GM12878 (cell line): Measurements from ENCODE around the gene EMSY. TPM values are rescaled to one million over a fixed set of nuclear protein-coding genes. Genes with fewer than 3 reads are reported as not detected.

Source experiments
- ATAC-seq: fragments of 200-7000 bp; cut with Tn5 transposase; 3 replicates; pipeline ENCODE4 v1.9.1; 2020; ENCODE audit warnings: mild to moderate bottlenecking, moderate library complexity
- BruUV-seq: library from RNA; stranded (reverse); fragments of 400-500 nt; replicated peaks from 2 replicates; lab custom pipeline; 2021; lab: Mats Ljungman, UMichigan
- CTCF ChIA-PET: fragments of 300-600 bp; sonication (Branson Sonifier 250); formaldehyde crosslinking; extraction: SDS; loops from one replicate; lab custom pipeline; 2021; ENCODE audit warnings: inconsistent platforms; lab: Yijun Ruan, JAX
- POLR2A ChIA-PET: fragments of 350-600 bp; formaldehyde crosslinking; extraction: SDS; loops from one replicate; lab custom pipeline; 2021; ENCODE audit warnings: inconsistent platforms; lab: Charles Lee
- RAD21 ChIA-PET: fragments of 300-600 bp; sonication (Branson Sonifier 250); formaldehyde crosslinking; loops from one replicate; lab custom pipeline; 2023; ENCODE audit warnings: antibody characterized with exemption; ENCODE audit not compliant: unreplicated experiment; lab: Charles Lee
- SMC1A ChIA-PET: fragments of 300-600 bp; sonication (Branson Sonifier 250); formaldehyde crosslinking; loops from one replicate; lab custom pipeline; 2023; ENCODE audit not compliant: unreplicated experiment, uncharacterized antibody; lab: Charles Lee
- DNase-seq: peaks from one replicate; pipeline ENCODE4 v3.0.0-alpha.2; 2011; ENCODE audit warnings: low read depth, low spot score
- FAIRE-seq: peaks from 3 replicates; lab custom pipeline; 2011; peaks lifted over from hg19 to GRCh38; lab: Jason Lieb, UNC
- H2AFZ ChIP-seq: 2 replicates; pipeline ENCODE4 v1.6.0; 2011; ENCODE audit warnings: low read depth, low read length, control low read depth; ENCODE audit not compliant: control insufficient read depth
- H3K27ac ChIP-seq: 2 replicates; pipeline ENCODE4 v1.5.1; 2011; ENCODE audit warnings: control low read depth; ENCODE audit not compliant: control insufficient read depth, insufficient read depth
- H3K27me3 ChIP-seq, 2 experiments: replicated peaks in 1 of 2; 2 replicates each; pipeline versions ENCODE4 v1.6.0 to v1.6.1; 2011; ENCODE audit warnings: low read length in 1 of 2; ENCODE audit not compliant: control insufficient read depth in 2 of 2, insufficient read depth in 2 of 2
- H3K36me3 ChIP-seq, 2 experiments: 2 replicates each; pipeline ENCODE4 v1.5.1; 2011; ENCODE audit warnings: low read length in 1 of 2; ENCODE audit not compliant: control insufficient read depth in 2 of 2, insufficient read depth in 2 of 2
- H3K4me1 ChIP-seq: 2 replicates; pipeline ENCODE4 v1.6.1; 2011; ENCODE audit warnings: mild to moderate bottlenecking, low read length, moderate library complexity, mixed read lengths; ENCODE audit not compliant: control insufficient read depth, insufficient read depth
- H3K4me2 ChIP-seq: 2 replicates; pipeline ENCODE4 v1.6.0; 2011; ENCODE audit warnings: control low read depth; ENCODE audit not compliant: control insufficient read depth, insufficient read depth
- H3K4me3 ChIP-seq: fragments of 200-600 bp; sonication (generic); 2 replicates; pipeline ENCODE4 v1.5.1; 2016
- H3K79me2 ChIP-seq: 2 replicates; pipeline ENCODE4 v1.6.0; 2011; ENCODE audit warnings: low read length; ENCODE audit not compliant: control insufficient read depth, insufficient read depth
- H3K9ac ChIP-seq: 2 replicates; pipeline ENCODE4 v1.8.0; 2011; ENCODE audit warnings: low read length, control low read depth, mixed read lengths; ENCODE audit not compliant: control insufficient read depth, insufficient read depth
- H3K9me3 ChIP-seq: replicated peaks from 3 replicates; pipeline ENCODE4 v1.5.1; 2011; ENCODE audit warnings: mild to moderate bottlenecking, low read length; ENCODE audit not compliant: control insufficient read depth, insufficient read depth
- H4K20me1 ChIP-seq: 2 replicates; pipeline ENCODE4 v1.6.0; 2011; ENCODE audit not compliant: control insufficient read depth, insufficient read depth
- CBFB ChIP-seq: IDR thresholded peaks from 2 replicates; pipeline ENCODE4 v1.6.1; 2016; ENCODE audit warnings: antibody characterized with exemption, low read depth
- CREM ChIP-seq: IDR thresholded peaks from 2 replicates; pipeline ENCODE4 v1.6.1; 2014; ENCODE audit warnings: antibody characterized with exemption, low read depth
- CTCF ChIP-seq, 3 experiments: IDR thresholded peaks in 2 of 3; conservative IDR thresholded peaks in 1 of 3; 2 replicates each; pipeline ENCODE4 v1.5.1; 2011; ENCODE audit warnings: low read depth in 3 of 3, low read length in 3 of 3, mild to moderate bottlenecking in 3 of 3, control low read depth in 2 of 3, moderate library complexity in 2 of 3, inconsistent platforms in 1 of 3, mixed read lengths in 1 of 3; ENCODE audit not compliant: control insufficient read depth in 2 of 3, insufficient read depth in 1 of 3; ENCODE audit errors: extremely low read depth in 1 of 3
- ETV6 ChIP-seq, 2 experiments: fragments of 450-650 bp in 1 of 2; IDR thresholded peaks in 1 of 2; conservative IDR thresholded peaks in 1 of 2; 2 replicates each; pipeline ENCODE4 v1.6.1; 2014; ENCODE audit warnings: antibody characterized with exemption in 1 of 2, borderline replicate concordance in 1 of 2, low read depth in 1 of 2, mild to moderate bottlenecking in 1 of 2, moderate library complexity in 1 of 2
- PRDM15 ChIP-seq: fragments of 450-650 bp; formaldehyde crosslinking; IDR thresholded peaks from 2 replicates; pipeline ENCODE4 v1.4.0; 2020; ENCODE audit warnings: mild to moderate bottlenecking, moderate library complexity
- RAD21 ChIP-seq: IDR thresholded peaks from 2 replicates; pipeline ENCODE4 v1.6.1; 2011; ENCODE audit warnings: mild to moderate bottlenecking, low read depth, low read length, moderate library complexity; ENCODE audit not compliant: insufficient read depth
- RAD51 ChIP-seq: fragments of 450-650 bp; IDR thresholded peaks from 2 replicates; pipeline ENCODE4 v1.6.1; 2016; ENCODE audit warnings: moderate library complexity, mild to moderate bottlenecking, inconsistent platforms
- RB1 ChIP-seq: fragments of 450-650 bp; formaldehyde crosslinking; IDR thresholded peaks from 2 replicates; pipeline ENCODE4 v1.6.1; 2017; ENCODE audit warnings: mild to moderate bottlenecking, borderline replicate concordance
- SPI1 ChIP-seq: IDR thresholded peaks from 2 replicates; pipeline ENCODE4 v1.6.1; 2011; ENCODE audit warnings: low read depth, mild to moderate bottlenecking, low read length, moderate library complexity, borderline replicate concordance; ENCODE audit not compliant: insufficient read depth
- YBX1 ChIP-seq: fragments of 450-650 bp; IDR thresholded peaks from 2 replicates; pipeline ENCODE4 v1.6.1; 2016; ENCODE audit warnings: antibody characterized with exemption
- ZNF592 ChIP-seq: fragments of 450-650 bp; IDR thresholded peaks from 2 replicates; pipeline ENCODE4 v1.6.1; 2017; ENCODE audit warnings: mild to moderate bottlenecking, moderate library complexity
- WGBS: methylation state at CpG from one replicate; pipeline ENCODE4 v1.1.6; 2016; ENCODE audit warnings: low lambda C conversion rate; ENCODE audit not compliant: insufficient replicate concordance, insufficient coverage; ENCODE audit errors: missing lambda C conversion rate; 5-methylcytosine and 5-hydroxymethylcytosine counted together
- in situ Hi-C: fragments of 300-500 bp; cut with MboI; formaldehyde crosslinking; loops from 9 replicates; pipeline ENCODE4 v1.14.3; 2018; ENCODE audit warnings: mixed read lengths
- intact Hi-C: fragments of 100-400 bp; cut with micrococcal nuclease; formaldehyde crosslinking; loops from one replicate; pipeline ENCODE4 v1.14.2; 2022; ENCODE audit not compliant: unreplicated experiment
- polyA plus RNA-seq, 11 experiments: library from polyadenylated mRNA; depleted of rRNA in 4 of 11; unstranded in 6 of 11; stranded (reverse) in 5 of 11; fragments of >200 nt; fragmentation: Nextera tagmentation in 4 of 11; fragmentation: Illumina TruSeq in 1 of 11; extraction: Ambion mirVana in 4 of 11; extraction: Trizol in 1 of 11; gene quantifications; 1 replicate in 1 of 11; 2 replicates in 10 of 11; pipeline versions ENCODE4 v1.2.1 to v1.2.3, GENCODE V29; 2011 to 2016; ENCODE audit warnings: inconsistent platforms in 2 of 11, missing spikeins in 2 of 11, low read depth in 1 of 11
- total RNA-seq, 4 experiments: library from RNA; depleted of rRNA in 3 of 4; stranded (reverse); fragments of >200 nt in 3 of 4; fragmentation: Illumina TruSeq in 1 of 4; extraction: Trizol in 1 of 4; gene quantifications; 2 replicates each; pipeline versions ENCODE4 v1.2.1 to v1.2.3, GENCODE V29; 2013 to 2021

The EMSY gene
- total and polyA plus RNA-seq, 10 of the 15 experiments (the other 5 are each of a cell fraction or from before 2014, with no cell fraction given), result 9.3 to 26.9 (median 13.0) TPM

GRCh38 chr11:76512851-76513653 lies 68.2 kb downstream of the EMSY start:
- POLR2A ChIA-PET, result interaction anchor here (0.7 kb wide), 1 partner anchor 67 kb away, joined by 3 read pairs; no protein-coding TSS in a partner anchor
- intact Hi-C loops, result loop anchor here (10.0 kb wide), 2 partner anchors 168 to 308 kb away; partner anchors contain the start of gene WNT11

More at GRCh38 chr11:76512851-76513653, 68.2 kb downstream of the EMSY start:
- Histone ChIP-seq H3K9ac (no peak overlapping the region), H3K9me3 (no peaks in the 10 kb centered on the region), H4K20me1 (no peaks in the 10 kb centered on the region), H3K4me3 (no peak overlapping the region)
- CTCF ChIA-PET, result interaction anchor here (0.8 to 3.9 kb wide), 11 partner anchors 11 to 406 kb away, joined by 3 to 31 read pairs (median 3); partner anchors contain the start of gene WNT11
- RAD21 ChIA-PET, result interaction anchor here (0.6 to 1.6 kb wide), 4 partner anchors 86 to 306 kb away, joined by 3 to 4 read pairs (median 3); no protein-coding TSS in a partner anchor
- ATAC-seq (no peak), DNase-seq (no peak)
- in situ Hi-C loops, result no loop called here
- no TSS peak for BruUV-seq
- no peak for TF ChIP-seq RAD51
- peak in 2 of 3 experiments; percentile 7 to 24; a peak in 2 of 6 replicates for TF ChIP-seq CTCF (IDR thresholded peaks at IDR 0.05 in 2 of 3, conservative IDR thresholded peaks at IDR 0.05 in 1 of 3; ENCODE audit: control insufficient read depth in 2 of 3, extremely low read depth in 1 of 3, insufficient read depth in 1 of 3, low read depth in 3 of 3, low read length in 3 of 3)
- TF ChIP-seq YBX1, result no peak
- no peak for TF ChIP-seq ETV6 (conservative IDR thresholded peaks at IDR 0.05 in 1 of 2, IDR thresholded peaks at IDR 0.05 in 1 of 2; ENCODE audit: borderline replicate concordance in 1 of 2, low read depth in 1 of 2)
- TF ChIP-seq ZNF592, result no peak
- no peak for TF ChIP-seq CBFB
- TF ChIP-seq RB1, result no peak
- TF ChIP-seq RAD21, result peak; percentile 54
- TF ChIP-seq SPI1, result no peak
- TF ChIP-seq PRDM15 (CRISPR knock-in tag), result no peak
- TF ChIP-seq CREM, result no peak
- TF ChIP-seq, all 136 proteins: peak for 2
- SMC1A ChIA-PET, result interaction anchor here (0.8 to 1.6 kb wide), 8 partner anchors 10 to 305 kb away, joined by 3 to 8 read pairs (median 4); no protein-coding TSS in a partner anchor
- Histone ChIP-seq H3K4me2 (no peak overlapping the region), H3K27ac (no peak overlapping the region), H2AFZ (no peak overlapping the region), H3K4me1 (no peaks in the 10 kb centered on the region), H3K79me2 (no peaks in the 10 kb centered on the region), H3K36me3 (no peaks in the 10 kb centered on the region), H3K27me3 (no peaks in the 10 kb centered on the region)
- WGBS, result 95% methylated on average over 1 of the region's 1 CpG
- FAIRE-seq, result no peak
